Fibroblast of skin of left quadriceps (primary cell): ENCODE data around the gene HTRA2.
A peak's percentile ranks its signal among the peaks of the same experiment; 100 is the strongest.

Experiments
- DNase-seq, 2 experiments: peaks; one replicate each; pipeline ENCODE4 v3.0.0-alpha.2; 2013; ENCODE audit warnings: low read depth in 2 of 2

The HTRA2 gene

DNA sequence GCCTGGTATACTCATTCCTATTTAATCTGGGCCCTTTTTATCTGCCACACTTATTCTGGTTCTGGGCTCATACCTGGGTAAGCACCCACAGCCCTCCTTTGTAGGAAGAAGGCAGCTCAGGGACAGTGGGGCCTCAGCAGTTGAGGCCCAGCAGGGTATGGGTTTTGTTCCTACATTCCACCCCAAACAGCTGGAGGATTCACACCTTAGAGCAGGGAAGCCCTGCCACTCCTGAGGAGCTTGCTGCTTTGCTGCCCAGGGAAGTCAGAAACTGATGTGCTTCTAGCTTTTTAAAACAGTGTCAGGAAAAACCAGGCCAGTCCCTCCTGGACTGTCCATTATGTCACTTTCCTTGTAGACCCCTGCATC lies 29.2 kb upstream of the HTRA2 start:
- no peak for DNase-seq

- DNase-seq, result no peak
These were observed 28.2 kb upstream of the HTRA2 start for GRCh38 chr2:74501335-74502071.

DNA sequence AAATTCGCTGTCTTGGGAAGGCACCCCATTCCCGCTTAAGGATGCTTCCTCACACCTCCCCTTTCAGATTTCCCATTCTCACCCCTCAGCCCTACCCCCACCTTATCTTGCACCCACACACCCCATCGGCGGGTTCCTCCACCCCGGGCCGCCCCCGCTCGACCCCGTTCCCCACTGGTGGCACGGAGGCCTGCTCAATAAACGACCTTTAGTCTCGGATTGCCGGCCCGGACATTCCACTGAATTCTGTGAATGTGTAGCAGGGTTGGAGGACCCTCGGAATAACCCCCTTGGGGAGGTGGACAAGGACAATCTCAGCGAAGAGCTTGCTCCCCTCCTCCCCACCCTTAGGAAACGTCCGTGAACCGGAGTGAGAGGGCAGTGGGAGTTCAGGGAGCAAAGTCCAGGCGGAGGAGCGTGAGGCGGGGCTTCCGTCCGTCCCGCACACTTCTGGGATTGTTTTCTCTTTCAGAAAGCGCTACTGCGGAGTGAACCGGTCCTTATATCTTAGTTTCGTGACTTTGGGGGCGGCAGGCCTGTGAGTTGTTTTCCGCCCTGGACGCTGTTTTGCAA lies 27.5 kb upstream of the HTRA2 start:
- DNase-seq, result no peak

DNA sequence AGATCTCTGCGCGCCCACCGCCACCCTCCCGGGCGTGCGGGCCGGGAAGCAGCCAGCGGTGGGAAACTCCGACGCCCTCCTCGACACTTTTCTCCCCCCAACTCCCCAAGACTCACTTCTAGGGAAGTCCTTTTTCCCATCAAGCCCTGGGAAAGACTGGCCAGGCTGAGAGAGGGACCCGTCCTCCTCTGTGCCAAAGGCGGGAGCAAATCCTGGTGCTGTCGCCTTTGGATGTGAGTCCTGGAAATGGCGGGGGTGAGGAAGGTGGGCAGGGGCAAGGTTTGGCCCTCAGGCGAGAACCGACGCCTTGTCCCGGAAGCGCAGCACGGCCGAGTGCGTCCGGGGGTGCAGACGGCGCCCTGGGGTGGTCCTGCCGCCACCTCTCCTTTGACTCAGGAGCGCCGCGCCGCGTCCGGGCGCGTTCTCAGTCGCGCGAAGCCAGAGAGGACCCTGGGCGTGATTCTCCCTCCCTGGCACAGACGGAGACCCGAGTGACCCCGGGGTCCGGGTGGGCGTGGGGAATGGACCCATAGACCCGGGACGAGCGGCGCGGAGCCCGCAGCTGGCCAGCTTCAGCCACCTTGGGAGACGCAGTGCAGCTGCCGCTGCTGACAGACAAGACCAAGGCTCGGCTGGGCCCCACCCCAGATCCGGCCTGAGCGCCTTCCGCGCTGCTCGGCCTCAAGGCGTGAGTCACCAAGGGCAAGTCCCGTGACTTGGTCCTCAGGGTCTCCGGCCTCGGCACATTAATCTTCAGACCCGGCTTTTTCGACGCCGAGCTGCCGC lies 26.8 kb upstream of the HTRA2 start:
- DNase-seq, result peak in 1 of 2 experiments; percentile 41

DNA sequence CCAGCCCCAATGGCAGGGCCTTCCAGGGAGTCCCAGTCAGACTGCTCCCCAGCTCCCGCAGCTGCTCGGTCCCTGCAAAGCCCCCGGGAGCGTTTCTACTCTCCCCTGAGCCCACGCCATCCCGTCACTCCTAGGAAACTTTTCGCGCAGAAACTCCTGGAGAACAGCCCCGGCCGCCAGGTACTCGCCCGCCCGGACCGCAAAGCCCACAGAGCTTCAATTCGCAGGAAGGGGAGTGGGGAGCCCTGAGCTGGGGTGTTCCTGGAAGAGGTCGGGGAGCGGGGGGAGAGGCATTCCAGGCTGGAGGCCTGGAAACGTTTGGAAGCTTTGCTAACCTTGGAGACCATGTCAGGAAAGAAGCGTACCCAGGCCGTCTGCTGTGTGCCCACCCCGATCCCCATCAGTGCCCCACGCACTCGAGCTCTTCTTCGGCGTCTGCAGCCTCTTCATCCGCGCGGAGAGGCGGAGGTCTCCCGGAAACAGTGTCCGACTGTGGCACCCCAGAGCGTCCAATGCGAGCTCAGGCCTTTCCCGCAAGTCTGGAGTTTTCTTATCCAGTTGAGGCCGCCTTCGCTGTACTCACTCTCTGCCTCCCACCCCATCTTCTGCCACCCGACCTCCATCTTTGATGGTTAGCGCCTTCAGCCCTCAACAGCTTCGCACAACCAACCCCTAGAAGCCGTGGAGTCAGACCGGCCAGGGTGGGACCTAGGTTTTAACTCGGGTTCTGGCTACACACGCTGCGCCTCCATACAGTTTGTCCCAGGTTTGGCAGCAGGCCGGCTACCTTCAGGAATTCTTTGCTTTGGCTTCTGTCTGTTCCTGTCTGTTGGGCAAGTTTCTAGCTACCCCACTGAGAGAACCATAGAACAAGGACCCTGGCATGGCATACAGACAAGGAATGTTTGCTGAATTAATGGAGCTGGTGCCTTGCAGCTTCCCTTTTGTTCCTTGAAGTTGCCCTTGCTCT lies 25.9 kb upstream of the HTRA2 start:
- no peak for DNase-seq

DNA sequence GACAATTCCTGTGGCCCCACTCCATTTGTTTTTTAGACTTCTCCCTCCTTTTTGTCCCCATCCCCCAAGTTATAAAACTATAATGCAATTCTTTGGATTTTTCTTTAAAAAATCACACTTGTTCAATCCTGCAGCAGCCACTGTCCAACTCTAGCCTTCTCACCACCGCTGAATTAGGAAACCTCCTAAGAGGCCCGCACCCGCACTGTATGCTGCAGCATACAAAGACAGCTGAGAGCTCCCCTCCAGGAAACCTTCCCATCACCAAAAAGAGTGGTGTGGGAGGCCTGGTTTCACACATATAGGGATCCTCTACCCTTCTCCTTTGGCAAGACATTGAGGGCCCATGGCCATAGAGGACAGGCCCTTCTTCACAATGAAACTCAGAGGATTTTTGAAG lies 25.1 kb upstream of the HTRA2 start:
- no peak for DNase-seq

GRCh38 chr2:74505448-74506246 lies 24.1 kb upstream of the HTRA2 start:
- no peak for DNase-seq

- DNase-seq, result peak; percentile 96 to 97
These were observed 22.4 kb upstream of the HTRA2 start, which contains the start of gene PCGF1 for GRCh38 chr2:74507145-74507925. PCGF1 (minus strand) TSS chr2:74507695; CDS start chr2:74507668, 27 bp downstream.

DNA sequence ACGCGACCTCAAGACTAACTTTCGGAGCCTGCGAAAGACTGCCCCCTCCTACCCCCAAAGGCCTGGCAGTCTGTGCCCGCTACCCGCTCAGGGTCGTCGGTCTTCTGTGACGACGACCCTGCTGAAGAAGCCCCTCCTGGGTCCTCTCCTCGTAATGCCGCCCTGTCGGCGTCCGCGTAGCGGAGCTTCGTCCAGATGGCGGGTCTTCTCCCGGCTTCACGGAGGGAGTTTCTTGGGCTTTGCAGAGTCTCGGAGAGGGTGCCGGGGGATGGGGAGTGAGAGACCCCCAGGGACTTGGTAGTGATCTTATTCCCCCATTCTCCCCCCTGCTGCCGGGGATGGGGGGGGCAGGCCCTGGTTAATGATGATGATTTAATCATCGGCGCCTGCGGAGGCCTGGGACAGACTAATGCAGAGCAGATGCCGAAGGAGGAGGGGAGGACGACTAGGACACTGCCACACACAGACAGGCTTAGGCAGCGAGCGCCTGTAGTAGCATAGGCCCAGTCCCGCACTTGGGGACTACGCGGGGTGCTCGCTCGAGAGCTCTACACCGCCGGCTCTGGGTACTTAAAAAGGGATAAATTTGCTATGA lies 21.7 kb upstream of the HTRA2 start:
- peak; percentile 82 for DNase-seq

DNA sequence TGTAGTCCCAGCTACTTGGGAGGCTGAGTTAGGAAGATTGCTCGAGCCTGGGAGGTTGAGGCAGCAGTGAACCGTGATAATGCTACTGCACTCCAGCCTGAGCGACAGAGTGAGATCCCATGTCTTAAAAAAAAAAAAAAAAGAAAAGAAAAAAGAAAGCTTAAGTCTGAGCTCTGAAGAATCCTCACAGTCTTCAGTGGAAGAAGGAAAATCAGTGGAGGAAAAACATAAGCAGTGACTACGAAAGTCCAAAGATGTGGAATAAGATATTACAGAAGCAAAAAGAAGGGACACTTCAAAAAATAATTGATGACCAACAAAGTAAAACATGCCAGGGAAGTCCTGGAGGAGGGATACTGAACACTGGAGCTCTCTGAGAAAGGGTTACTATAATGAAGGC lies 19.5 kb upstream of the HTRA2 start:
- no peak for DNase-seq

DNA sequence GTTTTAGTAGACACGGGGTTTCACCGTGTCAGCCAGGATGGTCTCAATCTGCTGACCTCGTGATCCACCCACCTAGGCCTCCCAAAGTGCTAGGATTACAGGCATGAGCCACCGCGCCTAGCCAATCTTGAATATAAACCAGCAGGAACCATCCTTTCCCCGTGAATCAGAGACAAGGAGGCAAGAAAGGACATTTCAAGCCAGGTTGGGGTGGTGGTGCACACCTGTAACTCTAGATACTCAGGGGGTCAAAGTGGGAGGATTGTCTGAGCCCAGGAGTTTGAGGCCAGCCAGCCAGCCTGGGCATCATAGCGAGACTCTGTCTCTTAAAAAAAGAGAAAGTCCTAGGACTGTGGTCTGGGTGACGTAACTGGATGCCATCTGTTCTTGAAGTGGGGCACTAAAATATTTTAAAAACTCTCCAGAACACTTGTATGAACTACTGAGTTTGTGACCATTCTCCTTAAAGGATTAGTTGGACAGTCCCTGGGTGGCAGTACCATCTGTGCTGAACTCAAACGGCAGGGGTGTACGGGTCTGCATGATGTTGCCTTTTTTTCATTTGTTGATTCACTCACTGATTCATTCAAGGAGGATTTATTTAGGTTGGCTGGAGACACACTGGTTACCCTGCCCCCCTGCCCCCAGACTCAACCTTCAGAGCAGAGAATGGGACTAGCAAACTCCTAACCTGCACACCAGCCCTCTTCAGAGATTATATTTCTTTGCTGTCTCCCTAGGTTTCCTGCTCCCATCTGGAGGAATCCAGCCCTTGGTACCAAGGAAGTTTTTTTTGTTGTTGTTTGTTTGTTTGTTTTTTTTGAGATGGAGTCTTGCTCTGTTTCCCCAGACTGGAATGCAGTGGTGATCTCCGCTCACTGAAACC lies 18.4 kb upstream of the HTRA2 start:
- no peak for DNase-seq

DNA sequence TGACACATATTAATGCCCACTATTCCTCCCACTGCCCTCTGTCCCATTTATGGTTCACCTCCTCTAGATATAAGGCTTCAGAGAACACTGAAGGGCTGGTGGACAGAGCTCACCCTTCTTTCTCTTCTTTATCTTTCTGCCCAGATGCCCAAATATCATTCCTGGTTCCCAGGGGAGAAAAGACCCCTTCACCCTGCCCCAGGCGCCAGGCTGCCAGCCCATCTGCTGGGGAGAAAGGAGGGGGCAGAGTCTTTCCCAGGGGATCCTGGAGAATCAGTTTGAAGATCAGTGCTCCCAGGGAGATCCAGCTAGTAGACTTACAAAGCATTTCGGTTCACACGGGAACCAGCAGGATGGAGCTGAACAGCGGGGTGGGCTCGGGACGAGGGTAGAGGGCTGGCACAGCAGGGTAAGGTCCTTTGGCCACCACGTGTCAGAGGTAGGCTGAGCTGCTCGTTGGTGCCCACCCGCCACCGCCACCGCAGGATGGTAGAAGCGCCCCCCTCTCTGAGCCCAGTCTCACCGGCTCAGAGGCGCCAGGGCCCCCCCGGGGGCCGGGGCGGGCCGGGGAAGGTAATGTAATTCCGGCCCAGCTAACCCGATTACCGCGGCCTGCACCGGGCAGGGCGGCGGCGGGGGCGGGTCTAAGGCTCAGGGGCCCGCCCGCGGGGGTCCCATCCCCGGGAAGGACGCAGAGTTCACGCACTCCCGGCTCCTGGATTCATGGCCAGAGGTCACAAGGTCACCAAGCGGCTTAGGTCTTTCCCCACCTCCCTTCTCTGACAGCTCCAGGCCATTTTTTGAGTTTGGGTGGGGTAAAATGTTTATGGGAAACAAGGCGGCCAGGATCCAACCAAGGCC lies 16.8 kb upstream of the HTRA2 start:
- DNase-seq, result no peak

- DNase-seq, result no peak
These were observed 15.9 kb upstream of the HTRA2 start for GRCh38 chr2:74513605-74514367.

DNA sequence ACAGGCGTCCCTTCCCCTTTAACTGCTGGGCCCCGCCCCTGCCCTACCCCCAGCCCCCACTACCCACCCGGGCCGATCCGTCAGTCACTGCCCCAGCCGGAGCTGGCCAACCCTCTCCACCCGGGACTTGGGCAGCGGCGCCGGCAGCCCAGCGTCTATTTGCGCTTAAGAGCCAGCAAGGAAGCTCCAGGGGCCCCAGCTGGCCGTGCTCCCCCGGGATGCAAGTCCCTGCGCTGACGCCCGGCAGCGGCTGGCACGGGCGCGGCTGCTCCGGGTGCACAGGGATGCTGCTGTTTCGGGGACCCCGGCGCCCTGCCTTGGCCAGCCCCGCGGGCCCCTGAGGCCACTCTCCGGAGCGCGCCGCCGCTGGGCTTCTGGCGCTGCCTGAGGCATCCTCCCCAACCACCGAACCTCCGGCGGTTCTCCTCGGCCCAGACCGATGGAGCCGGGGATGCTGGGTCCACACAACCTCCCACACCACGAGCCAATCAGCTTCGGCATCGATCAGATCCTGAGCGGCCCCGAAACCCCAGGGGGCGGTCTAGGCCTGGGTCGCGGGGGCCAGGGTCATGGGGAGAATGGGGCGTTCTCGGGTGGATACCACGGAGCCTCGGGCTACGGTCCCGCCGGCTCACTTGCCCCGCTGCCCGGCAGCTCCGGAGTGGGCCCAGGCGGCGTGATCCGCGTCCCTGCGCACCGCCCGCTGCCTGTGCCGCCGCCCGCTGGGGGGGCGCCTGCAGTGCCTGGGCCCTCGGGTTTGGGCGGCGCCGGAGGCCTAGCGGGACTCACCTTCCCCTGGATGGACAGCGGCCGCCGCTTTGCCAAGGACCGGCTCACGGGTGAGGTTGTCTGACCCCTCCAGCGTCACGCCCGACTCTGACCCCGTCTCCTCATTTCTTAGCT lies 15.1 kb upstream of the HTRA2 start, which contains the start of gene TLX2:
TLX2 (plus strand) TSS at position 83 of the 903 bp plus-strand sequence; CDS start at position 440, 357 bp downstream.
- DNase-seq, result no peak

- no peak for DNase-seq
These were observed 14.3 kb upstream of the HTRA2 start for GRCh38 chr2:74515271-74515980.
